Loucy (cell line): ENCODE measurements around the gene STIP1.
"Not testable (repeated sequence)": the region's sequence is repeated elsewhere in the genome, so short reads cannot be mapped to it uniquely, and the experiment has no call there.

Experiments
- H2AFZ ChIP-seq: fragments of 200-600 bp; sonication (generic); 2 replicates; pipeline ENCODE4 v1.6.0; 2016; ENCODE audit warnings: antibody characterized with exemption, mild to moderate bottlenecking, low read length, moderate library complexity
- H3F3A ChIP-seq: fragments of 200-600 bp; 2 replicates; pipeline ENCODE4 v1.6.0; 2016; ENCODE audit warnings: antibody characterized with exemption, low read depth, mild to moderate bottlenecking
- H3K27me3 ChIP-seq: fragments of 200-600 bp; sonication (generic); 2 replicates; pipeline ENCODE4 v1.6.1; 2014; ENCODE audit warnings: low read length, mild to moderate bottlenecking; ENCODE audit not compliant: insufficient read depth, poor library complexity, severe bottlenecking
- H3K36me3 ChIP-seq: fragments of 200-600 bp; sonication (generic); 2 replicates; pipeline ENCODE4 v1.6.1; 2016; ENCODE audit warnings: low read length; ENCODE audit not compliant: insufficient read depth
- H3K4me1 ChIP-seq: fragments of 200-600 bp; sonication (generic); 2 replicates; pipeline ENCODE4 v1.5.1; 2014; ENCODE audit warnings: low read length, mild to moderate bottlenecking; ENCODE audit not compliant: insufficient read depth, poor library complexity, severe bottlenecking
- H3K4me2 ChIP-seq: fragments of 200-600 bp; sonication (generic); 2 replicates; pipeline ENCODE4 v1.6.0; 2014; ENCODE audit warnings: antibody characterized with exemption, low read length, low read depth, mild to moderate bottlenecking; ENCODE audit not compliant: poor library complexity, severe bottlenecking
- H3K4me3 ChIP-seq: fragments of 200-600 bp; sonication (generic); 2 replicates; pipeline ENCODE4 v1.5.1; 2014; ENCODE audit warnings: low read length, mild to moderate bottlenecking, mixed read lengths; ENCODE audit not compliant: poor library complexity, severe bottlenecking
- H3K79me2 ChIP-seq: fragments of 200-600 bp; sonication (generic); 2 replicates; pipeline ENCODE4 v1.6.1; 2014; ENCODE audit warnings: low read length; ENCODE audit not compliant: insufficient read depth
- H3K9ac ChIP-seq: fragments of 200-600 bp; sonication (generic); 2 replicates; pipeline ENCODE4 v1.6.0; 2014; ENCODE audit warnings: mild to moderate bottlenecking, low read depth, low read length, moderate library complexity; ENCODE audit not compliant: poor library complexity, severe bottlenecking
- H3K9me2 ChIP-seq: fragments of 200-600 bp; sonication (generic); replicated peaks from 2 replicates; pipeline ENCODE4 v1.6.1; 2016; ENCODE audit warnings: low read depth, low read length, mixed read lengths
- H3K9me3 ChIP-seq: fragments of 200-600 bp; sonication (generic); 2 replicates; pipeline ENCODE4 v1.6.1; 2014; ENCODE audit warnings: mild to moderate bottlenecking, antibody characterized with exemption, low read length, low read depth; ENCODE audit not compliant: insufficient read depth
- H4K20me1 ChIP-seq: fragments of 200-600 bp; sonication (generic); 2 replicates; pipeline ENCODE4 v1.6.0; 2014; ENCODE audit warnings: antibody characterized with exemption, low read length, mild to moderate bottlenecking; ENCODE audit not compliant: insufficient read depth, poor library complexity, severe bottlenecking
- EZH2phosphoT487 ChIP-seq: fragments of 200-600 bp; IDR thresholded peaks from 2 replicates; pipeline ENCODE4 v1.6.1; 2018; ENCODE audit warnings: antibody characterized with exemption, mild to moderate bottlenecking, moderate library complexity, borderline replicate concordance
- TF ChIP-seq, protein P1 (sequence below): fragments of 200-600 bp; sonication (generic); conservative IDR thresholded peaks from 2 replicates; pipeline ENCODE4 v1.5.1; 2014; ENCODE audit warnings: mild to moderate bottlenecking, antibody characterized with exemption, low read length

Gene STIP1

DNA sequence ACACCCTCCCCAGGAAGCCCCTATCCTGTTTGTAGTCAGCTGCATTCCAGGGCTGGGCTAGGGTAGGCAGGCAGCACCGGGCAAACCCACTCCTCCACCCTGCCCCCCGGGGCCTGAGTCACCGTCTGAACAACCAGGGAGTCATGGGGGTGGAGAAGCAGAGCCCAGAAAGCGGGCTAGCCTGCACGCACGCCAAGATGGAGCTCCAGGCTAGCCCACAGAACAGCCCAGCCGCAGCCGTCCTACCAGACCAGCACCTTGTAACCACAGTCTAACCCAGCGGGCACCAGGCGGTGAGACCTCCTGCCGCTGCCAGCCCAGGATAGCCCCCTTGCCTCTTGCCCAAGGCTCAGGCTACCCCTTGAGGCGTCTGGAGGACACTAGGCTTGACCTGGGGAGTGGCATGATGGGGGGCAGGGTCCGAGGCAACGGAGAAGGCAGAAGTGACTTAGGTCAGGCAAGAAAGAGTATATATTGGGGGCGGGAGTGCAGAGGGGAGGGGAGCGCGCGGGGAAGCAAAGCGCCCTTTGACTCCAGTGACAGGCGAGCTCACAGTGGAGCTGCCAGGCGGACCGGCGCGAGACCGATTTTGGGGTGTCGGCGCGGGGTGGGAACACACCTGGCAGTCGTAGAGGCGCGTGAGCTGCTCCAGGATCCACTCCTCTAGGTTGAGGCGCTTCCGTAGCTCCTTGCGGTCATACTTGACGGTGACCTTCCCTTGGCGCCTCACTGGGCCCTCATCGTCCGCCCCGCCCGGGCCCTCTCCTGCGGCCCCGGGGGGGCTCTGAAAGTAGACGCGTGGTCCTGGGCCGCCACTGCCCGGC is 60.0 kb downstream of the STIP1 start:
- peak overlapping the region; percentile 88 for H3K9ac ChIP-seq
- peaks cover 44% of the 10 kb centered on the region for H3K4me1 ChIP-seq
- H3K36me3 ChIP-seq: peaks cover 11% of the 10 kb centered on the region; the same call in 1 of the 2 replicates
- H3F3A ChIP-seq: peaks cover 3% of the 10 kb centered on the region; the same call in 1 of the 2 replicates
- no peaks in the 10 kb centered on the region for H3K9me2 ChIP-seq
- no peaks in the 10 kb centered on the region for H3K9me3 ChIP-seq
- TF ChIP-seq EZH2phosphoT487: no peak
- TF ChIP-seq, protein P1, sequence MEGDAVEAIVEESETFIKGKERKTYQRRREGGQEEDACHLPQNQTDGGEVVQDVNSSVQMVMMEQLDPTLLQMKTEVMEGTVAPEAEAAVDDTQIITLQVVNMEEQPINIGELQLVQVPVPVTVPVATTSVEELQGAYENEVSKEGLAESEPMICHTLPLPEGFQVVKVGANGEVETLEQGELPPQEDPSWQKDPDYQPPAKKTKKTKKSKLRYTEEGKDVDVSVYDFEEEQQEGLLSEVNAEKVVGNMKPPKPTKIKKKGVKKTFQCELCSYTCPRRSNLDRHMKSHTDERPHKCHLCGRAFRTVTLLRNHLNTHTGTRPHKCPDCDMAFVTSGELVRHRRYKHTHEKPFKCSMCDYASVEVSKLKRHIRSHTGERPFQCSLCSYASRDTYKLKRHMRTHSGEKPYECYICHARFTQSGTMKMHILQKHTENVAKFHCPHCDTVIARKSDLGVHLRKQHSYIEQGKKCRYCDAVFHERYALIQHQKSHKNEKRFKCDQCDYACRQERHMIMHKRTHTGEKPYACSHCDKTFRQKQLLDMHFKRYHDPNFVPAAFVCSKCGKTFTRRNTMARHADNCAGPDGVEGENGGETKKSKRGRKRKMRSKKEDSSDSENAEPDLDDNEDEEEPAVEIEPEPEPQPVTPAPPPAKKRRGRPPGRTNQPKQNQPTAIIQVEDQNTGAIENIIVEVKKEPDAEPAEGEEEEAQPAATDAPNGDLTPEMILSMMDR: no peak
- H2AFZ ChIP-seq: peak overlapping the region; percentile 32; the same call in 1 of the 2 replicates
- peak overlapping the region; percentile 84 for H3K4me2 ChIP-seq
- peak overlapping the region; percentile 96 for H3K4me3 ChIP-seq
- H4K20me1 ChIP-seq: peaks cover 31% of the 10 kb centered on the region
- H3K27me3 ChIP-seq: no peaks in the 10 kb centered on the region
- H3K79me2 ChIP-seq: peaks cover 48% of the 10 kb centered on the region

DNA sequence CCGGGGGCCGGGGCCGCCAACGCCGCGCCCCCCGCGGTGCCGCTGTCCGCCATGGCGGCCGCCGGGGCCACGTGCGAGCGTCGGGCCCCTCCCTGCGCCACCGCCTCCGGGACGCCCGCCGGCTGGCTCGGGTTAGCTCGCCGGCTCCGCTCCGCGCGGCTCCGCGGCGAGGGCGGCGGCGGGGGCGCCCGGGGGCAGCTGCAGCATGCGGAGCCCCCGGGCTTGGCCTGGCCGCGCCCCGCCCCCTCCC is 60.6 kb downstream of the STIP1 start:
- Histone ChIP-seq H4K20me1 (peaks cover 31% of the 10 kb centered on the region), H3K9ac (peak overlapping the region; percentile 88), H3K4me1 (peaks cover 44% of the 10 kb centered on the region), H3K36me3 (peaks cover 11% of the 10 kb centered on the region; the same call in 1 of the 2 replicates), H3K4me3 (peak overlapping the region; percentile 96), H3K79me2 (peaks cover 48% of the 10 kb centered on the region)
- not testable (repeated sequence) for H2AFZ ChIP-seq, H3K27me3 ChIP-seq, H3K4me2 ChIP-seq, H3F3A ChIP-seq, H3K9me3 ChIP-seq, H3K9me2 ChIP-seq

DNA sequence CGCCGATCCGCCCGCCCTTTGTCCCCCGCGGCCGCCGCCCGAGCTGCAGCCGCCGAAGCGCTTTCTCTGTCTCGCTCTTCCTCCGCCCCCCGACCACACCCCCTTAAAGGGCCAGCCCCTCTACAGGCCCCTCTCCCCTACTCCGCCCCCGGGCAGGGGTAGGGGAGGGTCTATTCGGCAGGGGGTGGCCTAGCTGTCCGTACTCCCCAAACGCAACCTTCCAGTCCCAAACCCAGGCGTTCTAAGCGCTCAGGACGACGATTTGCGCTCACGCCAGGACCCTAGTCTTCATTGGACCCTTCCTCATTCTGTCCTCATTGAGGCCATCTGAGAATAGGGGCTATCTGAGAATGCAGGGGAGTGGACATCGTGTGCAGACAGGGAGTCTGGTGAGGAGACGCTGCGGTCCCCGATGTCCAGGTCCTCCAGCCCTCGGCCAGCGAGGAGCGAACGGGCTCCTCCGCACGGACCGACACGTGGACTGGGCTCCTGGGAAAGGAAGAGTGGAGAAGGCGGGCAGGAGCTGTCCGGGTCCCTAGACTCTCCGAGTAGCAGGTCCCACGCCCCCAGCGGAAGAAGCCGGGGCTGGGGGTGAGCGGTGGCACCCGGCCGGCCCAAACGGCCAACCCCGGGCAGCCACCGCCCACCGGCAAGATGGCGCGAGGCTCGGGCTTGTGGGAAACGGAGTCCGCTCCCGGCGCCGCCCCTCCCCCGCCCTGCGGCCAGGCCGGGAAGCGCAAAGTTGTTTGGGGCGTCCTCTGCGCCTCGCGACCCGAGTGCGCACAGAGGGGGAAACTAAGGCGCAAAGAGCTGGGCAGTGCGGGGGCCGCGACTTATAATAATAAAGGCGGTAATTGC is 61.1 kb downstream of the STIP1 start, which contains the start of gene PPP1R14B:
Gene PPP1R14B (minus strand): TSS at position 73 of the 858 bp plus-strand sequence. CDS start 270 bp downstream, outside the sequence.
- Histone ChIP-seq H3K9ac (peak within 1 kb of the TSS; percentile 89), H3K9me3 (no peaks in the 10 kb centered on the region), H3K79me2 (peaks cover 45% of the 10 kb centered on the region), H3F3A (peaks cover 3% of the 10 kb centered on the region; the same call in 1 of the 2 replicates), H3K9me2 (no peaks in the 10 kb centered on the region), H3K36me3 (peaks cover 11% of the 10 kb centered on the region; the same call in 1 of the 2 replicates), H2AFZ (peak within 1 kb of the TSS; percentile 94), H3K27me3 (no peaks in the 10 kb centered on the region), H3K4me2 (peak within 1 kb of the TSS; percentile 100), H4K20me1 (peaks cover 27% of the 10 kb centered on the region), H3K4me1 (peaks cover 46% of the 10 kb centered on the region), H3K4me3 (peak within 1 kb of the TSS; percentile 96)
- TF ChIP-seq, protein P1: 0 out of 2 replicates have a peak, but pooled peaks have one; percentile 8
- TF ChIP-seq EZH2phosphoT487: no peak
